K562 (cell line): Measurements from ENCODE around the gene SOHLH1. TPM values are rescaled to one million over a fixed set of nuclear protein-coding genes. Genes with fewer than 3 reads are reported as not detected.
A peak's percentile ranks its signal among the peaks of the same experiment; 100 is the strongest.

Source experiments
- ATAC-seq: fragments of 200-7000 bp; cut with Tn5 transposase; 3 replicates; pipeline ENCODE4 v1.9.1; 2020; ENCODE audit warnings: moderate library complexity
- BruUV-seq: library from RNA; stranded (reverse); fragments of 400-500 nt; replicated peaks from 2 replicates; lab custom pipeline; 2021; lab: Mats Ljungman, UMichigan
- CTCF ChIA-PET: fragments of 300-600 bp; formaldehyde crosslinking; extraction: SDS; loops from one replicate; lab custom pipeline; 2021; ENCODE audit warnings: low intra/inter-chr PET ratio; lab: Yijun Ruan, JAX
- POLR2A ChIA-PET: fragments of 300-600, 350-650 bp; sonication (Branson Sonifier 250); formaldehyde crosslinking; extraction: SDS; loops from one replicate; lab custom pipeline; 2021; ENCODE audit warnings: antibody characterized with exemption, inconsistent platforms; lab: Yijun Ruan, JAX
- DNase-seq, 4 experiments: peaks; one replicate each; pipeline versions ENCODE4 v3.0.0 to v3.0.0-alpha.2; 2011 to 2018; ENCODE audit warnings: low spot score in 3 of 4, mixed read lengths in 3 of 4; ENCODE audit errors: extremely low read depth in 1 of 4
- FAIRE-seq: peaks from 2 replicates; lab custom pipeline; 2011; peaks lifted over from hg19 to GRCh38; lab: Jason Lieb, UNC
- H2AFZ ChIP-seq: 2 replicates; pipeline ENCODE4 v1.6.0; 2011; ENCODE audit warnings: low read depth, low read length, control low read depth, inconsistent platforms
- H3K27ac ChIP-seq: fragments of 200-600 bp; 3 replicates; pipeline ENCODE4 v1.8.0; 2011; ENCODE audit warnings: low read depth, mild to moderate bottlenecking, control low read depth, inconsistent platforms, low read length, moderate library complexity, mixed read lengths; ENCODE audit errors: extremely low read depth
- H3K27me3 ChIP-seq, 2 experiments: fragments of 300-600 bp in 1 of 2; 2 replicates in 1 of 2; 3 replicates in 1 of 2; pipeline versions ENCODE4 v1.6.0 to v1.8.0; 2011; ENCODE audit warnings: inconsistent platforms in 2 of 2, low read length in 2 of 2, mild to moderate bottlenecking in 1 of 2, mixed read lengths in 1 of 2, moderate library complexity in 1 of 2; ENCODE audit not compliant: control insufficient read depth in 2 of 2, insufficient read depth in 2 of 2
- H3K36me3 ChIP-seq: fragments of 300-600 bp; 3 replicates; pipeline ENCODE4 v1.8.0; 2011; ENCODE audit warnings: mild to moderate bottlenecking, low read length, inconsistent platforms; ENCODE audit not compliant: control insufficient read depth, insufficient read depth
- H3K4me1 ChIP-seq, 2 experiments: fragments of 200-600 bp in 1 of 2; replicated peaks in 1 of 2; 2 replicates in 1 of 2; 3 replicates in 1 of 2; pipeline versions ENCODE4 v1.5.1 to v1.8.0; 2011; ENCODE audit warnings: inconsistent platforms in 2 of 2, low read length in 2 of 2, mild to moderate bottlenecking in 1 of 2, mixed read lengths in 1 of 2, moderate library complexity in 1 of 2; ENCODE audit not compliant: control insufficient read depth in 2 of 2, insufficient read depth in 2 of 2
- H3K4me2 ChIP-seq: 2 replicates; pipeline ENCODE4 v1.6.1; 2011; ENCODE audit warnings: low read length, control low read depth, inconsistent platforms, mixed read lengths; ENCODE audit not compliant: insufficient read depth
- H3K4me3 ChIP-seq: fragments of 200-600 bp; sonication (generic), shearing (Covaris generic); 2 replicates; pipeline ENCODE4 v1.5.1; 2016; ENCODE audit warnings: control low read depth, inconsistent platforms
- H3K79me2 ChIP-seq: fragments of 200-600 bp; 3 replicates; pipeline ENCODE4 v1.8.0; 2011; ENCODE audit warnings: low read length, inconsistent platforms; ENCODE audit not compliant: control insufficient read depth, insufficient read depth
- H3K9ac ChIP-seq, 2 experiments: 2 replicates each; pipeline versions ENCODE4 v1.6.0 to v1.6.1; 2011; ENCODE audit warnings: low read depth in 2 of 2, low read length in 2 of 2, control low read depth in 1 of 2, inconsistent platforms in 1 of 2, mild to moderate bottlenecking in 1 of 2, mixed read lengths in 1 of 2; ENCODE audit not compliant: insufficient read depth in 1 of 2
- H3K9me1 ChIP-seq: one replicate; pipeline ENCODE4 v1.6.0; 2011; ENCODE audit warnings: inconsistent platforms, mild to moderate bottlenecking, low read length, moderate library complexity; ENCODE audit not compliant: control insufficient read depth, insufficient read depth
- H3K9me3 ChIP-seq: replicated peaks from 2 replicates; pipeline ENCODE4 v1.5.1; 2011; ENCODE audit warnings: low read depth, low read length, inconsistent platforms; ENCODE audit not compliant: control insufficient read depth, insufficient read depth
- H4K20me1 ChIP-seq: replicated peaks from 2 replicates; pipeline ENCODE4 v1.6.1; 2011; ENCODE audit warnings: low read length, inconsistent platforms, mixed read lengths; ENCODE audit not compliant: control insufficient read depth, insufficient read depth
- E2F8 ChIP-seq: fragments of 450-650 bp; IDR thresholded peaks from 2 replicates; pipeline ENCODE4 v1.7.1; 2018; ENCODE audit warnings: mild to moderate bottlenecking, low read depth; ENCODE audit not compliant: partially characterized antibody
- ELF2 ChIP-seq: fragments of 250-450 bp; sonication (Bioruptor Pico); IDR thresholded peaks from 2 replicates; pipeline ENCODE4 v1.5.0; 2021; ENCODE audit warnings: mild to moderate bottlenecking
- FOXM1 ChIP-seq, 2 experiments: fragments of 450-650 bp in 1 of 2; sonication (generic) in 1 of 2; formaldehyde crosslinking in 1 of 2; IDR thresholded peaks; 2 replicates each; pipeline versions ENCODE4 v1.6.1 to v1.9.0; 2017 to 2022; ENCODE audit warnings: low read depth in 2 of 2, mild to moderate bottlenecking in 2 of 2, missing genetic modification reagents in 1 of 2, moderate library complexity in 1 of 2
- HDAC8 ChIP-seq: fragments of 450-650 bp; IDR thresholded peaks from 2 replicates; pipeline ENCODE4 v1.6.1; 2016; ENCODE audit warnings: mild to moderate bottlenecking, missing genetic modification characterization, moderate library complexity, missing compliant biosample characterization
- HMGN3 ChIP-seq: IDR thresholded peaks from 2 replicates; pipeline ENCODE4 v1.6.1; 2011; ENCODE audit warnings: borderline replicate concordance, low read depth, mild to moderate bottlenecking, mixed read lengths, low read length; ENCODE audit not compliant: insufficient read length; ENCODE audit errors: extremely low read depth
- MYNN ChIP-seq, 2 experiments: sonication (generic); formaldehyde crosslinking in 1 of 2; IDR thresholded peaks; 2 replicates each; pipeline versions ENCODE4 v1.5.0 to v1.6.1; 2016 to 2020; ENCODE audit warnings: antibody characterized with exemption in 1 of 2, missing genetic modification reagents in 1 of 2
- ZBTB40 ChIP-seq, 2 experiments: fragments of 450-650 bp in 1 of 2; sonication (generic) in 1 of 2; formaldehyde crosslinking in 1 of 2; IDR thresholded peaks; 2 replicates each; pipeline versions ENCODE4 v1.7.1 to v1.9.0; 2016 to 2022; ENCODE audit warnings: inconsistent platforms in 1 of 2, mild to moderate bottlenecking in 1 of 2, missing genetic modification reagents in 1 of 2
- ZSCAN29 ChIP-seq: fragments of 450-650 bp; IDR thresholded peaks from 2 replicates; pipeline ENCODE4 v1.6.1; 2017
- WGBS: fragments of 100-300 bp; shearing (Covaris generic); methylation state at CpG from one replicate; pipeline ENCODE4 v1.1.6; 2016; ENCODE audit warnings: low coverage, mixed read lengths; ENCODE audit not compliant: insufficient coverage; ENCODE audit errors: missing lambda C conversion rate; 5-methylcytosine and 5-hydroxymethylcytosine counted together
- in situ Hi-C: fragments of 300-500 bp; cut with MboI; formaldehyde crosslinking; loops from 4 replicates; pipeline ENCODE4 v1.15.0; 2018; ENCODE audit warnings: inconsistent platforms, mixed read lengths
- intact Hi-C: fragments of 100-400 bp; cut with micrococcal nuclease; formaldehyde crosslinking; loops from 2 replicates; pipeline ENCODE4 v1.14.2; 2022
- polyA plus RNA-seq, 8 experiments: library from polyadenylated mRNA; depleted of rRNA in 4 of 8; stranded (reverse) in 5 of 8; unstranded in 3 of 8; fragments of >200 nt; fragmentation: Nextera tagmentation in 2 of 8; fragmentation: Illumina TruSeq in 1 of 8; extraction: Ambion mirVana in 2 of 8; extraction: Trizol in 1 of 8; gene quantifications; 2 replicates each; pipeline versions ENCODE4 v1.2.1 to v1.2.3, GENCODE V29; 2011 to 2014; ENCODE audit warnings: inconsistent platforms in 1 of 8, missing spikeins in 1 of 8
- total RNA-seq, 7 experiments: library from RNA; depleted of rRNA in 6 of 7; stranded (reverse); fragments of >200 nt in 6 of 7; fragmentation: Illumina TruSeq in 2 of 7; extraction: Trizol in 2 of 7; gene quantifications; 2 replicates each; pipeline versions ENCODE4 v1.2.1 to v1.2.3, GENCODE V29; 2011 to 2021; ENCODE audit warnings: low replicate concordance in 1 of 7

Gene SOHLH1
- total and polyA plus RNA-seq, 9 of the 15 experiments (the other 6 are each of a cell fraction or from before 2014, with no cell fraction given): 0.17 to 0.41 (median 0.29) TPM; not detected in 6

- Histone ChIP-seq H3K4me3 (no peak within 1 kb of the TSS), H3K27me3 (peaks cover 39 to 78% of the 10 kb centered on the region in 2 experiments), H3K9me3 (no peaks in the 10 kb centered on the region), H3K36me3 (no peaks in the 10 kb centered on the region), H2AFZ (no peak within 1 kb of the TSS), H3K9ac (no peak within 1 kb of the TSS), H3K79me2 (no peaks in the 10 kb centered on the region), H3K9me1 (no peaks in the 10 kb centered on the region), H4K20me1 (peaks cover 7% of the 10 kb centered on the region; the same call in 1 of the 2 replicates), H3K4me2 (no peak within 1 kb of the TSS), H3K4me1 (no peaks in the 10 kb centered on the region), H3K27ac (no peak within 1 kb of the TSS)
- 2% methylated on average over 25 of the region's 25 CpGs for WGBS
- CTCF ChIA-PET: no interaction called here
- no peak for FAIRE-seq
- peak; percentile 54; the same call in 2 of the 3 replicates for ATAC-seq
- POLR2A ChIA-PET: interaction anchor here (0.6 to 0.7 kb wide), 2 partner anchors 89 to 306 kb away, joined by 3 read pairs; no protein-coding TSS in a partner anchor
- no peak for DNase-seq
- intact Hi-C loops (no loop called here), in situ Hi-C loops (no loop called here)
- no TSS peak for BruUV-seq
- no peak for TF ChIP-seq MYNN (IDR thresholded peaks at IDR 0.05)
- TF ChIP-seq MYNN (CRISPR knock-in tag; IDR thresholded peaks at IDR 0.05): no peak
- TF ChIP-seq ZSCAN29: no peak
- no peak for TF ChIP-seq HMGN3
- no peak for TF ChIP-seq ELF2 (CRISPR knock-in tag)
- TF ChIP-seq FOXM1 (IDR thresholded peaks at IDR 0.05; ENCODE audit: low read depth): no peak
- no peak for TF ChIP-seq FOXM1 (CRISPR knock-in tag; IDR thresholded peaks at IDR 0.05; ENCODE audit: low read depth)
- no peak for TF ChIP-seq E2F8
- TF ChIP-seq HDAC8 (tag): no peak
- no peak for TF ChIP-seq ZBTB40 (IDR thresholded peaks at IDR 0.05)
- TF ChIP-seq ZBTB40 (CRISPR knock-in tag; IDR thresholded peaks at IDR 0.05): no peak
Measured at GRCh38 chr9:135662758-135663450, 36.4 kb downstream of the SOHLH1 start, which contains the start of gene LCN9. TSS of gene LCN9 (plus strand) at chr9:135663309. CDS start at chr9:135663322, 13 bp downstream.
